Activated CD4-positive, alpha-beta T cell treated with anti-CD3 and anti-CD28 coated beads for 24 hours (primary cell): ENCODE measurements around the gene EDNRB.
"Not testable (repeated sequence)": the region's sequence is repeated elsewhere in the genome, so short reads cannot be mapped to it uniquely, and the experiment has no call there.

Source experiments
- DNase-seq, 2 donors: peaks; one replicate each; pipeline ENCODE4 v3.0.0-alpha.2; 2020; ENCODE audit warnings: low read depth in 2 of 2

The EDNRB gene

GRCh38 chr13:77896977-77897376 lies 21.7 kb downstream of the EDNRB start:
- DNase-seq = no peak

DNA sequence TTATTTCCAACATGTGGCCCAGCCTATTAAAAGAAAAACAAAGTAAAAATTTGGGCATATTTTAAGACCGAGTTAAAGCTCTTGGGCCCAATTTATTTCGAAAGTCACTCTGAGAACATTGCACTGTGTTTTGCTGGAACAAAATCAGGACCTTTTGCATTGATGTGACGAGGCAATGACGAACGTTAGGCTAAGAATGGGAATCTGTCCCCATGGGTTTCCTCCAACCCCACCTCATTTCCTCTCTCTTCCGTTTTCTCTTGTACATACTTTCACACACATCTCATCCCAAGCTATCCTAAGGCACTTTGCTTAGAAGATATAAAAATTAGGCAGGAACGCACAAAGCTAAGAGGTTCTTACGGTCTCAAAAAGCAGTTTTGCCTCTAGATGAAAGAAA lies 22.1 kb downstream of the EDNRB start:
- DNase-seq = no peak

DNA sequence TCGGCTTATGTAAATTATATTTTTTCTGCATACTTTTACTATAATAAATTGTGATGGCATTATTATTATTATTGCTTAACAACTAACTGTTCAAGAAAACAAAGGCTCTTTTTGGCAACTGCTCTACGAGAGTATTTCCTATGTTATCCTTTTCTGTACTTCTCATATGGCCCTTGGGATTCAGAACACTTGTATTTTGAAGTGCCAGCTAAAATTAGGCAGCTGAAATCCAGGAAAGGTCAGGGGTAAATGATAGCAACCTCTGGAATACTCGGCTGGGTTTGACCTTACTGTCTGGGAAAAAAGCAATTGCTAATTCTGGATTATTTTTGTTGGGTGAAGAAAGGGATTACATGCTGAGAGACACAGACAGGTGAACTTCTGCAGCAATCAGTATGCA lies 23.9 kb downstream of the EDNRB start:
- DNase-seq = no peak

GRCh38 chr13:77893066-77893465 lies 25.6 kb downstream of the EDNRB start:
- no peak for DNase-seq

DNA sequence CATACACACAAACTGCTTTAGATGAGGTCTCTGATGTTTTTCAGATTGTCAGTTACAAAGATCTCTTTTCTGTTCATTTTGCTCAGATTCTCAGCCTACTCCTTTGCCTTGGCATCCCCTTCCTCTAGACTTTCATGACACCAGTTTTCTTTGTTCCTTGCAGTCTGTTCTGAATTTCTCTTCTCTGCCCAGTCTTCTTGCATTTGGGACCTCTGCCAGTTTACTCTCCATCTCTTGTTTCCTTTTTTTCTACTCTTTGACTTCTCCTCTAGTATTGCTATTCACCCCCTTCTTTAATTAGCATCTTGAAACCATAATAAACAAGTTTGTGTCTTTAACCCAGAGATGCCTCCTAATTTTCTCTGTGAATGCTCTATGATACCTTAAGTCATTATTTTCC lies 26.1 kb downstream of the EDNRB start:
- DNase-seq = no peak

DNA sequence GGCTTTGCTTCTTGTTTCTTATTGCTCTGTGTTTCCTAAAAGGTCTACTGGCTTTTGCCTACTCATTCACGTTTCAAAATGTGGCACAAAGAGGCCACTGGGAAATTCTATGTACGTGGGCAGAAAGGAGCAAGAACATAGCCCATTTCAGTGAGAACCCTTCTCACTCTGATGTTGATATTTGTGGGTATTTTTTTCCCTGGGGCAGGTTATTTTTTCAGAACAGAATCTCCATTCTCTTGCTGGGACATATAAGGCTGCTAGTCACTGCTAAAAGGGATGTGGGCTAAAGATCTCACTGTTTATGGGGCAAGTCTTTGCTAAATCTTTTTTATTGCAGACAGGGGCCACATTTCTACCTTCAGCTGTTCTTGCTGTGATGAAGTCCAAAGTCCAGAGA lies 27.1 kb downstream of the EDNRB start:
- no peak for DNase-seq

DNA sequence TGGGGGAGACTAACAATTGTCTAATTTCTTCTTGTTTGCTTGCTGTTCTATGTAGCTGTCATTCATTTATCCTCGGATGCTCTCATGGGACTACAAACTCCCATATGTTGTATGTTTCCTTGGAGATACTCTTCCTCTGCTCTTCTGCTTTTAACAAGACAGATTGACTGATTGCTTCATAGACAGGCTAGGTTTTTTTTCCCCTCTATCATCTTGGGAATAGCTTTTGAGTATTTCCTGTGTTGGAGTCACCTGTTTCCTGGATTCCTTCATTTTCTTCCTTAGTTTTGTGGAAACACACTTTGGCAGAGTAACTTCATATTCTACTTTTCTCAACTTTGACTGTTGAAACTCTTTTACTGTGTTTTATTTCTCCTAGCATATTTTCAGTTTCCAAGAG lies 27.6 kb downstream of the EDNRB start:
- DNase-seq = no peak

DNA sequence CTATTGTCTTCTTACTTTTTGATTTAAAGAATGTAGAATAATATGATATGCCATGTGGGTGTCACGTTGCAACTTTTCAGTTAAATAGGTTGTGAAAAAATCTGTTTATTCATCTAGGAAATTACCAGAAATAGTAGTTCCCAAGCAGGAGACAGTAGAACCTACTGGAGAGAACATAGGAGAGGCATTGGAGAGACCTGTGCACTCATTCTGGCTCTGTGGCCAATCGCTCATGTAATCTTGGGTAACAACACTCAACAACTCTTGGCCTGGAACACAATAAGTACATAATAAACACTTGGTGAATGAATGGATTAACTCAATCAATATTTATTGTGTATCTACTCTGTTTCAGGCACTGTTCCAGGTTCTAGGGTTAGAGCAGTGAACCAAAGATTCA lies 35.3 kb downstream of the EDNRB start:
- no peak for DNase-seq

DNA sequence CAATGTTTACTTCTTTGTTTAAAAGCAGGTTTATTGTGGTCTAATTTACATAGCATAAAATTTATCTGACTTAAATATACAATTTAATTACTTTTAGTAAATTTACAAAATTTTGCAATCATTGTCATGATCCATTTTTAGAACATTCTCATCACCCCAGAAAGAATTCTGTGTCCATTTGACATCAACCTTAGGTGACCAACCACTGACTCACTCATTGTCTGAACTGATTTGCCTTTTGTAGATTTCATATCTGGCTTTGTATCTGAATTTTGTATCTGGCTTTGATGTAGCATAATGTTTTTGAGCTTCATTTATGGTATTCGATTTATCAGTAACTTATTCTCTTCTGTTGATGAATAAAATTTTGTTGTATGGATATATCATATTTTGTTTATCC lies 40.4 kb downstream of the EDNRB start:
- DNase-seq = no peak

GRCh38 chr13:77876176-77876575 lies 42.5 kb downstream of the EDNRB start:
- DNase-seq = no peak

GRCh38 chr13:77874406-77874805 lies 44.2 kb downstream of the EDNRB start:
- no peak for DNase-seq

DNA sequence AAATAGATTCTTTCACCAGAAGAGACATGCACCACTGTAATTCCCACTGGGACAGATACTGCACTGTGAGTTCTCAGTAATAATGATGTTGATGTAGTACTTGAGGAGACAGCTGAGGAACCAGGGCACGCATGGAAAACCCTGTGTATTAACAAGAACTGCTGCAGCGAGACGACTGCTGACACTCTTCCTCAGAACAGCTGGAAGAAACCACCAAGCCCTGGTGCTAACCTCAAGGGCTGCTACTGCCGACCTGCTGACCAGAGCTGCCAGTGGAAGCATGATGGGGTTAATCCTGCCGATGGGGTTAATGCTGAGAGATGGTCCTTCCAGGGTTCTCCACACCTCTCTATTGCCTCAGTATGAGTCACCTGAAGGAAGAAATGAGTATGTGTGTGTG lies 45.6 kb downstream of the EDNRB start:
- no peak for DNase-seq

DNA sequence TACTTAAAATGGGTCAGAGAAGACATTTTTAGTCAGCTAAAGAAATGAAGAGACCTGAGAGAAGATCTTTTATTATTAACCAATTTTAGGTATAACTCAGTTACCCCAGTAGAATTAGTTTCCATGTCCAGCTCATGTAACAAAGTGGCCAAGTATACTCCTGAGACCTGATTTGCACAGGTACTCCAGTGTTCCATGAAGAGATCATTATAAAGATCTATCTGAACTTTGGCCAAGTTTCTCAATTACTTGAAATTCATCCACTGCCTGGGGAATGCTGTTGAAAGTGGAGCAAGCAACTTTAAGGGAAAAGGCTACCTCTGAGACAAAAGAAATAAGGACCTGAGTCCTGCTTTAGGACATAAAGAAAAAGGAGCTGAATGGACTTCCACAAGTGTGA lies 47.0 kb downstream of the EDNRB start:
- no peak for DNase-seq

DNA sequence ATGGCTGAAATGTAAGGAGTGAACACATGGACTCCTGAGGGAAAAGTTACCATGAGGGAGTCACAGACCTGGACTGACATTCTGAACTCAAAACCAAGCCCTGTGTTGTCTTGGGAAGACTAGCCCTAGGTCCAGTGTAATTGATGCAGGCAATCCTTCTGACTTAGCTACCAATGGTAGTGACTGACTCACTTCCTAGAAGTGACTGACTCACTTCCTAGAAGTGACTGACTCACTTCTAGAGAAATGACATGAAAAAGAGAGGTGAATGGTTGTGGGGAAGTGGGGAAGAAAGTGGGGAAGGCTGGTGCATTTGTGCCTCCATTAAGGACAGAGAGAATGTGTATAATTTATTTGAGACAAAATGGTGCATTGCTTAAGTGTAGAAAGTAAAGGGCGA lies 49.9 kb downstream of the EDNRB start:
- DNase-seq = no peak

- no peak for DNase-seq
Measured at GRCh38 chr13:77866971-77867370, 51.7 kb downstream of the EDNRB start.

- no peak for DNase-seq
Measured at GRCh38 chr13:77865622-77866021, 53.0 kb downstream of the EDNRB start.

GRCh38 chr13:77863144-77863543 lies 55.5 kb downstream of the EDNRB start:
- DNase-seq = no peak

GRCh38 chr13:77861741-77862140 lies 56.9 kb downstream of the EDNRB start:
- no peak for DNase-seq

DNA sequence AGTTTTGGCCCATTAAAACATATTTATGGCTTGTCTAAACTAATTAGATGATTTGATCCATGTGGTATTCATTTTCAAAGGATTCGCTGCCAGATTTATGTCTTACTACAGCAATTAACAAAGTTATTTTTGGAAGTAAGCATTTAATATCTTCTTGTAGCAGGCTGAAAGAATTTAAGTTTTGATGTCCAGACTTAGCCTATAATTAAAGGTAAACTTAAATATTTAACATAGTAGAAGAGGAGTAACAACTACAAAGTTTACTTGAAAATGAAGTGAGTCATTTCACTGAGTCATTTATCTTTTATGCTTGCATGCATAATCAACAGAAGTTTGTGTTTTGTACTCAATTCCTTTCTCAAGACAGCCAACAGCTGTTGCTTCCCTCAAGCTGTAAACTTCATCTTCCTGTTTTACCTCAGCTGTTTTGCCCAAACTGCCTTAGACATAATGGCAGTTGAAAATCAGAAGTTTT lies 58.1 kb downstream of the EDNRB start:
- no peak for DNase-seq

GRCh38 chr13:77859450-77859849 lies 59.2 kb downstream of the EDNRB start:
- no peak for DNase-seq

DNA sequence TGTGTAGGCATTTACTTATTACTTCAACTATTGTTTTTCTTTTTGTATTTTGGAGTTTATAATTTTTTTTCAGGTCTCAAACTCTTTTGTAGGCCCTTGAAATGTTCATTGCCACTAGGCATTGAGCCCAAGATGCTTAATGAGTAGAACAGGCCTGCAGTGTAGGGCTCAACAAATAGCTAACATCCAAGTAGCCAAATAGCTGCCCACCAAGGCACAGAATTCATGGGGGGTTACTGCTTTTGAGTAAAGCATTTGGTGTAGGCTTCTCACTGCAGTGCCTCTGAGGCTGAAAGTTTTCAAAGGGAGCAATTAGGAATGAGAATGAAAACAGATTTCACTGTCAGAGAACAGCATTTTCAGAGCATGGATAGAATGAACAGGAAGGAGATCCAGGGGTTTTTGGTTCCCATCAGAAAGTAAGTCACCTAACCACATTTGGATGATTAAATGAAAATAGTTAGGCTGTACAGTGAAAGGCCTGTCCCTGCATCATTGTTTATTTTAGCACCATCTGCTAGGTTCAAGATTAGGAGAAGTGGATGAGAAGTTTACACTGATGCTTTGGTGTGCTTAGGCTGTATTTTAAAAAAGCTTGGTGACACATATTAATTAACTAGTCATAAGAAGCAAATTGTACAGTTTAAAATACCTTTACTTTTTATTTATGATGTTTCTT lies 61.0 kb downstream of the EDNRB start:
- DNase-seq = no peak

DNA sequence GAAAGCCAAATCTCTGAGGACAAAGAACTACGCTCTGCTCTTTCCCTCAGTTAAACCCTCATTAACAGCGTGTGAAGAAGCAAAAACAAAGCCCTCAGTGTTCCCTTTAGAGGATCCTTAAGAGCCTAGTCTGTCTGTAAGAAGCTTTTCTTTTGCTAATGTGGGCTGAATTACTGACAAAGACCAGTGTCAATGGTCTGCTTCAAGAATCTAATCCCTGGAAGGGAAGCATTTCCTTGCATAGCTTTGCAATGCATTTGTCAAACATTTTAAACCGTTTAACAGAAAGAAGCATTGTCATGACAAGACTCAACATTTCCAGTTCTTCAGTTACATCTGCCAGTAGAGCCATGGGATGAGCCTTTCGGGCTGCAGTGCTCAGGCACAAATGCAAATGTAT lies 64.9 kb downstream of the EDNRB start:
- no peak for DNase-seq

- not testable (repeated sequence) for DNase-seq
Measured at GRCh38 chr13:77848050-77848449, 70.6 kb downstream of the EDNRB start.

- no peak for DNase-seq
Measured at GRCh38 chr13:77846173-77846572, 72.5 kb downstream of the EDNRB start.
